NCI-H146 (cell line): ENCODE measurements around the gene CEP170B.
A peak's percentile ranks its signal among the peaks of the same experiment; 100 is the strongest.
"Not testable (repeated sequence)": the region's sequence is repeated elsewhere in the genome, so short reads cannot be mapped to it uniquely, and the experiment has no call there.

ENCODE experiments used
- DNase-seq: peaks from one replicate; lab custom pipeline; 2025; lab: John Stamatoyannopoulos, UW

Gene CEP170B

GRCh38 chr14:104865081-104865630 is at the start of gene CEP170B:
Gene CEP170B, plus strand, starts transcription at chr14:104865268. Its CDS starts 3,183 bp downstream, at chr14:104868451.
- DNase-seq = peak; percentile 69

GRCh38 chr14:104816616-104816884 is 48.5 kb upstream of the CEP170B start:
- DNase-seq = no peak

GRCh38 chr14:104817930-104818713 is 46.9 kb upstream of the CEP170B start:
- no peak for DNase-seq

- DNase-seq = no peak
Measured at GRCh38 chr14:104818714-104819161, 46.3 kb upstream of the CEP170B start.

- no peak for DNase-seq
Measured at GRCh38 chr14:104819361-104819781, 45.7 kb upstream of the CEP170B start.

- DNase-seq = peak; percentile 86
Measured at GRCh38 chr14:104820669-104821228, 44.3 kb upstream of the CEP170B start.

GRCh38 chr14:104821229-104821945 is 43.7 kb upstream of the CEP170B start:
- no peak for DNase-seq

- no peak for DNase-seq
Measured at GRCh38 chr14:104821971-104822608, 43.0 kb upstream of the CEP170B start.

GRCh38 chr14:104822821-104823615 is 42.0 kb upstream of the CEP170B start:
- DNase-seq = no peak

- no peak for DNase-seq
Measured at GRCh38 chr14:104824353-104824997, 40.6 kb upstream of the CEP170B start.

- DNase-seq = peak; percentile 89
Measured at GRCh38 chr14:104826189-104826860, 38.7 kb upstream of the CEP170B start.

GRCh38 chr14:104826861-104827176 is 38.2 kb upstream of the CEP170B start:
- DNase-seq = no peak

GRCh38 chr14:104827177-104828055 is 37.7 kb upstream of the CEP170B start:
- DNase-seq = peak; percentile 77

- DNase-seq = peak; percentile 23
Measured at GRCh38 chr14:104830781-104831180, 34.3 kb upstream of the CEP170B start.

GRCh38 chr14:104836171-104836935 is 28.7 kb upstream of the CEP170B start:
- DNase-seq = not testable (repeated sequence)

GRCh38 chr14:104841730-104842129 is 23.3 kb upstream of the CEP170B start:
- DNase-seq = no peak

GRCh38 chr14:104843006-104843405 is 22.1 kb upstream of the CEP170B start:
- no peak for DNase-seq

- DNase-seq = peak; percentile 51
Measured at GRCh38 chr14:104843442-104844305, 21.4 kb upstream of the CEP170B start.
